ENCODE measurements around the gene BTBD16. TPM values are rescaled to one million over a fixed set of nuclear protein-coding genes. Genes with fewer than 3 reads are reported as not detected.

Gene BTBD16
- total and polyA plus RNA-seq, 9 donors, result 0.27 to 0.50 (median 0.40) TPM; not detected in 6

GRCh38 chr10:122267849-122268737, 3.0 kb upstream of the BTBD16 start:
- no peak overlapping the region for H3K27ac ChIP-seq (ENCODE audit: low read length)
- peaks cover 2% of the 10 kb centered on the region for H3K9me3 ChIP-seq (replicated peaks; ENCODE audit: control insufficient read depth, low read depth, low read length)
- H3K36me3 ChIP-seq (ENCODE audit: control insufficient read depth, insufficient read depth, low read length), result peaks cover 31% of the 10 kb centered on the region
- H3K27me3 ChIP-seq (ENCODE audit: control insufficient read depth, insufficient read depth, low read length), result no peaks in the 10 kb centered on the region
- H3K4me3 ChIP-seq (ENCODE audit: low read length), result no peak overlapping the region
- peak; percentile 37 for DNase-seq
- H3K4me1 ChIP-seq (ENCODE audit: control insufficient read depth, insufficient read depth, low read length), result peaks cover 18% of the 10 kb centered on the region
- 42% methylated on average over 14 of the region's 14 CpGs for WGBS (ENCODE audit: insufficient coverage)

GRCh38 chr10:122269059-122269687, 1.9 kb upstream of the BTBD16 start:
- Histone ChIP-seq H3K4me1 (ENCODE audit: control insufficient read depth, insufficient read depth, low read length) (peaks cover 13% of the 10 kb centered on the region), H3K27ac (ENCODE audit: low read length) (no peak overlapping the region), H3K4me3 (ENCODE audit: low read length) (no peak overlapping the region), H3K27me3 (ENCODE audit: control insufficient read depth, insufficient read depth, low read length) (no peaks in the 10 kb centered on the region), H3K36me3 (ENCODE audit: control insufficient read depth, insufficient read depth, low read length) (peaks cover 31% of the 10 kb centered on the region), H3K9me3 (replicated peaks; ENCODE audit: control insufficient read depth, low read depth, low read length) (no peaks in the 10 kb centered on the region)
- WGBS (ENCODE audit: insufficient coverage), result 68% methylated on average over 9 of the region's 10 CpGs
- no peak for DNase-seq

- WGBS (ENCODE audit: insufficient coverage), result 89% methylated on average over 8 of the region's 10 CpGs
- no peak for DNase-seq
- peaks cover 7% of the 10 kb centered on the region for H3K4me1 ChIP-seq (ENCODE audit: control insufficient read depth, insufficient read depth, low read length)
- no peaks in the 10 kb centered on the region for H3K27me3 ChIP-seq (ENCODE audit: control insufficient read depth, insufficient read depth, low read length)
- peaks cover 31% of the 10 kb centered on the region for H3K36me3 ChIP-seq (ENCODE audit: control insufficient read depth, insufficient read depth, low read length)
- no peaks in the 10 kb centered on the region for H3K9me3 ChIP-seq (replicated peaks; ENCODE audit: control insufficient read depth, low read depth, low read length)
- H3K27ac ChIP-seq (ENCODE audit: low read length), result no peak overlapping the region
- no peak overlapping the region for H3K4me3 ChIP-seq (ENCODE audit: low read length)
Measured at GRCh38 chr10:122273966-122274545, 3.0 kb downstream of the BTBD16 start.

- no peaks in the 10 kb centered on the region for H3K9me3 ChIP-seq (replicated peaks; ENCODE audit: control insufficient read depth, low read depth, low read length)
- no peak overlapping the region for H3K4me3 ChIP-seq (ENCODE audit: low read length)
- 67% methylated on average over 6 of the region's 6 CpGs for WGBS (ENCODE audit: insufficient coverage)
- no peaks in the 10 kb centered on the region for H3K27me3 ChIP-seq (ENCODE audit: control insufficient read depth, insufficient read depth, low read length)
- no peak overlapping the region for H3K27ac ChIP-seq (ENCODE audit: low read length)
- peaks cover 16% of the 10 kb centered on the region for H3K36me3 ChIP-seq (ENCODE audit: control insufficient read depth, insufficient read depth, low read length)
- H3K4me1 ChIP-seq (ENCODE audit: control insufficient read depth, insufficient read depth, low read length), result peaks cover 9% of the 10 kb centered on the region
- DNase-seq, result no peak
Measured at GRCh38 chr10:122276611-122277208, 5.6 kb downstream of the BTBD16 start.

- Histone ChIP-seq H3K27me3 (ENCODE audit: control insufficient read depth, insufficient read depth, low read length) (no peaks in the 10 kb centered on the region), H3K27ac (ENCODE audit: low read length) (no peak overlapping the region), H3K4me1 (ENCODE audit: control insufficient read depth, insufficient read depth, low read length) (peaks cover 18% of the 10 kb centered on the region), H3K4me3 (ENCODE audit: low read length) (no peak overlapping the region), H3K9me3 (replicated peaks; ENCODE audit: control insufficient read depth, low read depth, low read length) (no peaks in the 10 kb centered on the region), H3K36me3 (ENCODE audit: control insufficient read depth, insufficient read depth, low read length) (peaks cover 11% of the 10 kb centered on the region)
- WGBS (ENCODE audit: insufficient coverage), result 68% methylated on average over 7 of the region's 10 CpGs
- DNase-seq, result no peak
Measured at GRCh38 chr10:122277526-122278136, 6.5 kb downstream of the BTBD16 start.

GRCh38 chr10:122279725-122280141, 8.6 kb downstream of the BTBD16 start:
- H3K4me1 ChIP-seq (ENCODE audit: control insufficient read depth, insufficient read depth, low read length), result peaks cover 32% of the 10 kb centered on the region

GRCh38 chr10:122280156-122280555, 9.1 kb downstream of the BTBD16 start:
- Histone ChIP-seq H3K4me3 (ENCODE audit: low read length) (no peak overlapping the region), H3K4me1 (ENCODE audit: control insufficient read depth, insufficient read depth, low read length) (peaks cover 36% of the 10 kb centered on the region), H3K27me3 (ENCODE audit: control insufficient read depth, insufficient read depth, low read length) (no peaks in the 10 kb centered on the region), H3K9me3 (replicated peaks; ENCODE audit: control insufficient read depth, low read depth, low read length) (no peaks in the 10 kb centered on the region), H3K36me3 (ENCODE audit: control insufficient read depth, insufficient read depth, low read length) (peaks cover 11% of the 10 kb centered on the region), H3K27ac (ENCODE audit: low read length) (peak overlapping the region; percentile 35)
- no peak for DNase-seq
- WGBS (ENCODE audit: insufficient coverage), result 43% methylated on average over 5 of the region's 7 CpGs

More at GRCh38 chr10:122279725-122280141, 8.6 kb downstream of the BTBD16 start:
- peak overlapping the region; percentile 35 for H3K27ac ChIP-seq (ENCODE audit: low read length)
- DNase-seq, result peak; percentile 70
- peaks cover 11% of the 10 kb centered on the region for H3K36me3 ChIP-seq (ENCODE audit: control insufficient read depth, insufficient read depth, low read length)
- WGBS (ENCODE audit: insufficient coverage), result 18% methylated on average over 8 of the region's 9 CpGs
- H3K27me3 ChIP-seq (ENCODE audit: control insufficient read depth, insufficient read depth, low read length), result no peaks in the 10 kb centered on the region
- H3K9me3 ChIP-seq (replicated peaks; ENCODE audit: control insufficient read depth, low read depth, low read length), result no peaks in the 10 kb centered on the region
- no peak overlapping the region for H3K4me3 ChIP-seq (ENCODE audit: low read length)

- H3K9me3 ChIP-seq (replicated peaks; ENCODE audit: control insufficient read depth, low read depth, low read length), result no peaks in the 10 kb centered on the region
- H3K4me3 ChIP-seq (ENCODE audit: low read length), result no peak overlapping the region
- peaks cover 46% of the 10 kb centered on the region for H3K4me1 ChIP-seq (ENCODE audit: control insufficient read depth, insufficient read depth, low read length)
- H3K36me3 ChIP-seq (ENCODE audit: control insufficient read depth, insufficient read depth, low read length), result peaks cover 7% of the 10 kb centered on the region
- 71% methylated on average over 4 of the region's 7 CpGs for WGBS (ENCODE audit: insufficient coverage)
- H3K27me3 ChIP-seq (ENCODE audit: control insufficient read depth, insufficient read depth, low read length), result no peaks in the 10 kb centered on the region
- no peak for DNase-seq
- no peak overlapping the region for H3K27ac ChIP-seq (ENCODE audit: low read length)
Measured at GRCh38 chr10:122281018-122281626, 10.0 kb downstream of the BTBD16 start.

- Histone ChIP-seq H3K27ac (ENCODE audit: low read length) (no peak overlapping the region), H3K9me3 (replicated peaks; ENCODE audit: control insufficient read depth, low read depth, low read length) (no peaks in the 10 kb centered on the region), H3K4me1 (ENCODE audit: control insufficient read depth, insufficient read depth, low read length) (peaks cover 52% of the 10 kb centered on the region), H3K4me3 (ENCODE audit: low read length) (no peak overlapping the region), H3K27me3 (ENCODE audit: control insufficient read depth, insufficient read depth, low read length) (no peaks in the 10 kb centered on the region), H3K36me3 (ENCODE audit: control insufficient read depth, insufficient read depth, low read length) (peaks cover 5% of the 10 kb centered on the region)
- DNase-seq, result no peak
- WGBS (ENCODE audit: insufficient coverage), result 81% methylated on average over 5 of the region's 8 CpGs
Measured at GRCh38 chr10:122281751-122282150, 10.7 kb downstream of the BTBD16 start.
